ENCODE measurements around the gene CYP2U1.

GRCh38 chr4:107945809-107946208 is 14.5 kb downstream of the CYP2U1 start:
- TF ChIP-seq CTCF (IDR thresholded peaks at IDR 0.05) (no peak), POLR2AphosphoS5 (IDR thresholded peaks at IDR 0.05; ENCODE audit: low read depth, low read length) (no peak), TCF7L2 (IDR thresholded peaks at IDR 0.05; ENCODE audit: low read depth, low read length) (no peak)

All from Panc1 (cell line).